ENCODE data around the gene PAK1IP1. TPM values are rescaled to one million over a fixed set of nuclear protein-coding genes. Genes with fewer than 3 reads are reported as not detected.
A peak's percentile ranks its signal among the peaks of the same experiment; 100 is the strongest.
"Not testable (repeated sequence)": the region's sequence is repeated elsewhere in the genome, so short reads cannot be mapped to it uniquely, and the experiment has no call there.

The PAK1IP1 gene, protein sequence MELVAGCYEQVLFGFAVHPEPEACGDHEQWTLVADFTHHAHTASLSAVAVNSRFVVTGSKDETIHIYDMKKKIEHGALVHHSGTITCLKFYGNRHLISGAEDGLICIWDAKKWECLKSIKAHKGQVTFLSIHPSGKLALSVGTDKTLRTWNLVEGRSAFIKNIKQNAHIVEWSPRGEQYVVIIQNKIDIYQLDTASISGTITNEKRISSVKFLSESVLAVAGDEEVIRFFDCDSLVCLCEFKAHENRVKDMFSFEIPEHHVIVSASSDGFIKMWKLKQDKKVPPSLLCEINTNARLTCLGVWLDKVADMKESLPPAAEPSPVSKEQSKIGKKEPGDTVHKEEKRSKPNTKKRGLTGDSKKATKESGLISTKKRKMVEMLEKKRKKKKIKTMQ
- 29.7 and 35.4 TPM in 2 replicates for total RNA-seq

- DNase-seq (ENCODE audit: low read depth) = peak; percentile 76
- peak within 1 kb of the TSS; percentile 90 for H3K4me3 ChIP-seq (ENCODE audit: low read depth, low read length)
Measured at GRCh38 chr6:10694302-10695085, at the start of gene PAK1IP1, which contains the start of gene C6orf52. Gene PAK1IP1 (plus strand): TSS chr6:10694972. CDS start chr6:10694986, 14 bp downstream. Gene C6orf52 (minus strand): TSS chr6:10694616. CDS start chr6:10687550, 7,066 bp downstream.

DNA sequence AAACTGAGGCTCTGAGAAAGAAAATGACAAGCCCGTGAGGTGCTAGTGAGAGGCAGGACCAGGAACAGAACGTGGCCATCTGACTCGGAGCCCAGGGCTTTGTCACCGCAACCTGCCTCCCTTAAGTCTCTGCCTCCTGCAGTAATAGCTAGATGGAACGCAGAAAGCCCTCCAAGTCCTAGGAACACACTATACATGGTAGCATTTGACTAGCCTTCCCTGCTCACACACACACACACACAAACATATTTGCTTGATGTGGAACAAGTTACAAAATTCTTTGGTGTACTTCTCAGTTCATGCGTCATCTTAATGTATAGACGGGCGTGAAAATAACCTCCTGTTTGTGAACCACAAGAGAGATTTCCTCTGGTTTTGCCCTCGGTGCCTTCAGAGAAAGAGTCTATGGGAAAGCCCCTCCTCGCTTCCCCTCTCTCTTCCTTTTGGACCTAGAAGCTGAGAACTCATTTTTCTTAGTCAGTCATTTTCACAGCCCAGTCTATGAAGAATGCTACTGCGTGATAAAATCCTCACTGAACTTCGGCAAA, 39.2 kb upstream of the PAK1IP1 start:
- TF ChIP-seq, protein P1, sequence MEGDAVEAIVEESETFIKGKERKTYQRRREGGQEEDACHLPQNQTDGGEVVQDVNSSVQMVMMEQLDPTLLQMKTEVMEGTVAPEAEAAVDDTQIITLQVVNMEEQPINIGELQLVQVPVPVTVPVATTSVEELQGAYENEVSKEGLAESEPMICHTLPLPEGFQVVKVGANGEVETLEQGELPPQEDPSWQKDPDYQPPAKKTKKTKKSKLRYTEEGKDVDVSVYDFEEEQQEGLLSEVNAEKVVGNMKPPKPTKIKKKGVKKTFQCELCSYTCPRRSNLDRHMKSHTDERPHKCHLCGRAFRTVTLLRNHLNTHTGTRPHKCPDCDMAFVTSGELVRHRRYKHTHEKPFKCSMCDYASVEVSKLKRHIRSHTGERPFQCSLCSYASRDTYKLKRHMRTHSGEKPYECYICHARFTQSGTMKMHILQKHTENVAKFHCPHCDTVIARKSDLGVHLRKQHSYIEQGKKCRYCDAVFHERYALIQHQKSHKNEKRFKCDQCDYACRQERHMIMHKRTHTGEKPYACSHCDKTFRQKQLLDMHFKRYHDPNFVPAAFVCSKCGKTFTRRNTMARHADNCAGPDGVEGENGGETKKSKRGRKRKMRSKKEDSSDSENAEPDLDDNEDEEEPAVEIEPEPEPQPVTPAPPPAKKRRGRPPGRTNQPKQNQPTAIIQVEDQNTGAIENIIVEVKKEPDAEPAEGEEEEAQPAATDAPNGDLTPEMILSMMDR (conservative IDR thresholded peaks at IDR 0.05; ENCODE audit: low read depth, low read length) = no peak
- H3K4me3 ChIP-seq (ENCODE audit: low read depth, low read length) = no peak overlapping the region
- DNase-seq (ENCODE audit: low read depth) = no peak

More at GRCh38 chr6:10694302-10695085, at the start of gene PAK1IP1, which contains the start of gene C6orf52:
- TF ChIP-seq, protein P1 (conservative IDR thresholded peaks at IDR 0.05; ENCODE audit: low read depth, low read length) = no peak

- TF ChIP-seq, protein P1 (conservative IDR thresholded peaks at IDR 0.05; ENCODE audit: low read depth, low read length) = no peak
- peak overlapping the region; percentile 38 for H3K4me3 ChIP-seq (ENCODE audit: low read depth, low read length)
- no peak for DNase-seq (ENCODE audit: low read depth)
Measured at GRCh38 chr6:10658910-10659698, 35.7 kb upstream of the PAK1IP1 start.

GRCh38 chr6:10659699-10660348, 34.9 kb upstream of the PAK1IP1 start:
- peak overlapping the region; percentile 38 for H3K4me3 ChIP-seq (ENCODE audit: low read depth, low read length)
- TF ChIP-seq, protein P1 (conservative IDR thresholded peaks at IDR 0.05; ENCODE audit: low read depth, low read length) = no peak
- no peak for DNase-seq (ENCODE audit: low read depth)

DNA sequence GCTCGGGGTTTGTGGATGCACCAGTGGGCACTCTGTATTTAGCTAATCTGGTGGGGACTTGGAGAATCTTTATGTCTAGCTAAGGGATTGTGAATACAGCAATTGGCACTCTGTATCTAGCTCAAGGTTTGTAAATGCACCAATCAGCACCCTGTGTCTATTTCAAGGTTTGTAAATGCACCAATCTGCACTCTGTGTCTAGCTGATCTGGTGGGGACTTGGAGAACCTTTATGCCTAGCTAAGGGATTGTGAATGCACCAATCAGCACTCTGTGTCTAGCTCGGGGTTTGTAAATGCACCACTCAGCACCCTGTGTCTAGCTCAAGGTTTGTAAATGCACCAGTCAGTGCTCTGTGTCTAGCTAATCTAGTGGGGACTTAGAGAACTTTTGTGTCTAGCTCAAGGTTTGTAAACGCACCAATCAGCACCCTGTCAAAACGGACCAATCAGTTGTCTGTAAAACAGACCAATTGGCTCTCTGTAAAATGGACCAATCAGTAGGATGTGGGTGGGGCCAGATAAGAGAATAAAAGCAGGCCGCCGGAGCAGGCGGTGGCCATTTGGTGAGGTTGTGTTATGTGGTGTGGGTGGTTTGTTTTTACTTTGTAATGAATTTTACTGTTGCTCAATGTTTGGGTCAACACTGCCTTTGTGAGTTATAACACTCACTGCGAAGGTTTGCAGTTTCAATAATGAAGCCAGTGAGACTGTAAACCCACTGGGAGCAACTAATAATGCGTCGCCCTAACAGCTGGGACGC, 34.2 kb upstream of the PAK1IP1 start:
- not testable (repeated sequence) for H3K4me3 ChIP-seq (ENCODE audit: low read depth, low read length); DNase-seq (ENCODE audit: low read depth)

DNA sequence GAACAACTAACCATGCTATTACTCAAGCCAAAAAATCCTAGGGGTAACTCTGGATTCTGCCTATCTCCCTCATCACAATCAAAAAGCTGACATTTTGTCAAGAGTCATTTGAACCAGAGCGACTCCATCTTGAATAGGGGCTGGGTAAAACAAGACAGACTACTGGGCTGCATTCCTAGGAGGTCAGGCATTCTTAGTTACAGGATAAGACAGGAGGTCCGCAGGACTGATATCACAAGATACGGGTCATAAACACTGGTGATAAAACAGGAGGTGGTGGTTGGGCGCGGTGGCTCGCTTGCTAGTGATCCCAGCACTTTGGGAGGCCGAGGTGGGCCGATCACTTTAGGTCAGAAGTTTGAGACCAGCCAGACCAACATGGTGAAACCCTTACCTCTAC, 32.6 kb upstream of the PAK1IP1 start:
- no peak for DNase-seq (ENCODE audit: low read depth)
- TF ChIP-seq, protein P1 (conservative IDR thresholded peaks at IDR 0.05; ENCODE audit: low read depth, low read length) = no peak
- H3K4me3 ChIP-seq (ENCODE audit: low read depth, low read length) = no peak overlapping the region

Measured in epithelial cell of proximal tubule (primary cell).